Heart left ventricle (tissue), 13 donors: ENCODE results near the gene SORCS2.

Experiments
- CTCF ChIP-seq, 12 donors: fragments of 200-600 bp; sonication (generic) in 4 of 12; IDR thresholded peaks; one replicate each; pipeline versions ENCODE4 v1.5.0 to v1.8.0; 2018 to 2022; ENCODE audit warnings: antibody characterized with exemption in 12 of 12, mild to moderate bottlenecking in 5 of 12
- POLR2A ChIP-seq, 2 donors: fragments of 450-650 bp; IDR thresholded peaks; one replicate each; pipeline ENCODE4 v1.6.1; 2017; ENCODE audit warnings: antibody characterized with exemption in 2 of 2, mild to moderate bottlenecking in 2 of 2, moderate library complexity in 2 of 2
- donor health status: ischemic (EF 13 %, LVEDD 7.1; RV severe dilation, severe dysfunction).
- donor health status: DM: no; HTN: yes; CAD: no.
- donor health status: DM: no; HTN: no; CAD: no.
- donor health status: ischemic (EF 25% LVEDD 6.9; RV normal size, moderate dysfunction).
- donor health status: ischemic (EF 25% LVEDD 5.7; RV mildly dilated, moderate dysfunction).
- donor health status: ischemic (EF 35%, LVEDD 5.7; RV mildly dilated, moderate dysfunction).
- donor health status: nonischemic (EF 11% LVEDD 7.7; RV severe dilation, severe dysfunction).
- donor health status: DM: yes; HTN: yes; CAD: no.
- donor health status: PGD.
- donor health status: ischemic (EF 29% LVEDD 5.4; RV normal size, mild dysfunction).
- donor health status: nonischemic (EF 23%, LVEDD 6.1; RV moderate dilation, normal function).

GRCh38 chr4:7295197-7295910, 103.0 kb downstream of the SORCS2 start:
- no peak for TF ChIP-seq POLR2A (IDR thresholded peaks at IDR 0.05)
- TF ChIP-seq CTCF (IDR thresholded peaks at IDR 0.05), result no peak
